ENCODE data around the gene LRRC8C. TPM values are rescaled to one million over a fixed set of nuclear protein-coding genes. Genes with fewer than 3 reads are reported as not detected.

Gene LRRC8C
- total and polyA plus RNA-seq, 2 experiments from 2014 or later = 0.89 to 3.9 TPM

DNA sequence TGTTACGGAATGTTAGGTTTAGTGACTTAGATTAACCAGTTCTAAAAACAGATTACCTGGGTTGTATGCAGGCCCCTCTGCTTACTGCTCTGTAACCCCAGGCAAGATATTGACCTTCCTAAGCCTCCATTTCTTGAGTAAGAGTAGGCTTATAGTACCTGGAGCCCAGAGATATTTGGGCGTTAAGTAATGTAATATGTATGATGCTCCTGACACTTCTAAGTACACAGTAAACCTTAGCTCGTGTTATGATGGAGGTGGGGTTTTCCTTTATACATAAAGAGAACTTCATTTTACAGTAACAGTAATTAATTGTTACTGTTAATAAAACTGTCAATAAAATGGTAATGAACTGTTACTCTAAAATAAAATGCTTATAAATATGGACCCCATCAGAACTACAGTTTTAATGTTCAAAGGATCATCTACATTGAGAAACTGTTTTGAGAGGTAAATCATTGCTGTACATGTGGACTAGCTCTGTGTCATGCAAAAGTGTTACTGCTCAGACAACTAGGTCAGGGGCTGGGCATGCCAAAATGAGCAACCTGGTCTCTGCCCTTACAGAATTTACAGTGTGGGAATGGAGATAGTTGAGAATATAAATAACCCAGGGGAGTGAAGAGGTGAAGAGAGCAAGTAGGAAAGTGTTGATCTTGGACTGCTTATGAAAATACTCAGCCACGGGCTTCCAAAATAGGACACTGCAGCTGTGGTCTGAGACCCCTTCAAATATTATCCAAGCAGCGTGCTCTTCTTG, 26.6 kb downstream of the LRRC8C start:
- TF ChIP-seq EZH2 (IDR thresholded peaks at IDR 0.05; ENCODE audit: low read depth, unreplicated experiment) (no peak), ZNF331 (CRISPR knock-in tag; IDR thresholded peaks at IDR 0.05; ENCODE audit: low read depth) (no peak), ZNF114 (CRISPR knock-in tag; IDR thresholded peaks at IDR 0.05) (no peak), EZH2phosphoT487 (IDR thresholded peaks at IDR 0.05; ENCODE audit: unreplicated experiment) (no peak), JUNB (IDR thresholded peaks at IDR 0.05; ENCODE audit: unreplicated experiment) (no peak), NANOG (IDR thresholded peaks at IDR 0.05; ENCODE audit: borderline replicate concordance) (no peak), POLR2AphosphoS5 (IDR thresholded peaks at IDR 0.05; ENCODE audit: low read depth) (no peak), CREB1 (CRISPR knock-in tag; IDR thresholded peaks at IDR 0.05; ENCODE audit: low read depth) (no peak), STAT1 (IDR thresholded peaks at IDR 0.05; ENCODE audit: unreplicated experiment) (no peak)
- TF ChIP-seq, protein P1, sequence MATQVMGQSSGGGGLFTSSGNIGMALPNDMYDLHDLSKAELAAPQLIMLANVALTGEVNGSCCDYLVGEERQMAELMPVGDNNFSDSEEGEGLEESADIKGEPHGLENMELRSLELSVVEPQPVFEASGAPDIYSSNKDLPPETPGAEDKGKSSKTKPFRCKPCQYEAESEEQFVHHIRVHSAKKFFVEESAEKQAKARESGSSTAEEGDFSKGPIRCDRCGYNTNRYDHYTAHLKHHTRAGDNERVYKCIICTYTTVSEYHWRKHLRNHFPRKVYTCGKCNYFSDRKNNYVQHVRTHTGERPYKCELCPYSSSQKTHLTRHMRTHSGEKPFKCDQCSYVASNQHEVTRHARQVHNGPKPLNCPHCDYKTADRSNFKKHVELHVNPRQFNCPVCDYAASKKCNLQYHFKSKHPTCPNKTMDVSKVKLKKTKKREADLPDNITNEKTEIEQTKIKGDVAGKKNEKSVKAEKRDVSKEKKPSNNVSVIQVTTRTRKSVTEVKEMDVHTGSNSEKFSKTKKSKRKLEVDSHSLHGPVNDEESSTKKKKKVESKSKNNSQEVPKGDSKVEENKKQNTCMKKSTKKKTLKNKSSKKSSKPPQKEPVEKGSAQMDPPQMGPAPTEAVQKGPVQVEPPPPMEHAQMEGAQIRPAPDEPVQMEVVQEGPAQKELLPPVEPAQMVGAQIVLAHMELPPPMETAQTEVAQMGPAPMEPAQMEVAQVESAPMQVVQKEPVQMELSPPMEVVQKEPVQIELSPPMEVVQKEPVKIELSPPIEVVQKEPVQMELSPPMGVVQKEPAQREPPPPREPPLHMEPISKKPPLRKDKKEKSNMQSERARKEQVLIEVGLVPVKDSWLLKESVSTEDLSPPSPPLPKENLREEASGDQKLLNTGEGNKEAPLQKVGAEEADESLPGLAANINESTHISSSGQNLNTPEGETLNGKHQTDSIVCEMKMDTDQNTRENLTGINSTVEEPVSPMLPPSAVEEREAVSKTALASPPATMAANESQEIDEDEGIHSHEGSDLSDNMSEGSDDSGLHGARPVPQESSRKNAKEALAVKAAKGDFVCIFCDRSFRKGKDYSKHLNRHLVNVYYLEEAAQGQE (IDR thresholded peaks at IDR 0.05; ENCODE audit: unreplicated experiment) = no peak
- TF ChIP-seq, protein P2, sequence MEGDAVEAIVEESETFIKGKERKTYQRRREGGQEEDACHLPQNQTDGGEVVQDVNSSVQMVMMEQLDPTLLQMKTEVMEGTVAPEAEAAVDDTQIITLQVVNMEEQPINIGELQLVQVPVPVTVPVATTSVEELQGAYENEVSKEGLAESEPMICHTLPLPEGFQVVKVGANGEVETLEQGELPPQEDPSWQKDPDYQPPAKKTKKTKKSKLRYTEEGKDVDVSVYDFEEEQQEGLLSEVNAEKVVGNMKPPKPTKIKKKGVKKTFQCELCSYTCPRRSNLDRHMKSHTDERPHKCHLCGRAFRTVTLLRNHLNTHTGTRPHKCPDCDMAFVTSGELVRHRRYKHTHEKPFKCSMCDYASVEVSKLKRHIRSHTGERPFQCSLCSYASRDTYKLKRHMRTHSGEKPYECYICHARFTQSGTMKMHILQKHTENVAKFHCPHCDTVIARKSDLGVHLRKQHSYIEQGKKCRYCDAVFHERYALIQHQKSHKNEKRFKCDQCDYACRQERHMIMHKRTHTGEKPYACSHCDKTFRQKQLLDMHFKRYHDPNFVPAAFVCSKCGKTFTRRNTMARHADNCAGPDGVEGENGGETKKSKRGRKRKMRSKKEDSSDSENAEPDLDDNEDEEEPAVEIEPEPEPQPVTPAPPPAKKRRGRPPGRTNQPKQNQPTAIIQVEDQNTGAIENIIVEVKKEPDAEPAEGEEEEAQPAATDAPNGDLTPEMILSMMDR (conservative IDR thresholded peaks at IDR 0.05; ENCODE audit: low read depth in 2 of 2) = no peak
- TF ChIP-seq, protein P3, sequence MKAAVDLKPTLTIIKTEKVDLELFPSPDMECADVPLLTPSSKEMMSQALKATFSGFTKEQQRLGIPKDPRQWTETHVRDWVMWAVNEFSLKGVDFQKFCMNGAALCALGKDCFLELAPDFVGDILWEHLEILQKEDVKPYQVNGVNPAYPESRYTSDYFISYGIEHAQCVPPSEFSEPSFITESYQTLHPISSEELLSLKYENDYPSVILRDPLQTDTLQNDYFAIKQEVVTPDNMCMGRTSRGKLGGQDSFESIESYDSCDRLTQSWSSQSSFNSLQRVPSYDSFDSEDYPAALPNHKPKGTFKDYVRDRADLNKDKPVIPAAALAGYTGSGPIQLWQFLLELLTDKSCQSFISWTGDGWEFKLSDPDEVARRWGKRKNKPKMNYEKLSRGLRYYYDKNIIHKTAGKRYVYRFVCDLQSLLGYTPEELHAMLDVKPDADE (IDR thresholded peaks at IDR 0.05) = no peak
- TF ChIP-seq, protein P4, sequence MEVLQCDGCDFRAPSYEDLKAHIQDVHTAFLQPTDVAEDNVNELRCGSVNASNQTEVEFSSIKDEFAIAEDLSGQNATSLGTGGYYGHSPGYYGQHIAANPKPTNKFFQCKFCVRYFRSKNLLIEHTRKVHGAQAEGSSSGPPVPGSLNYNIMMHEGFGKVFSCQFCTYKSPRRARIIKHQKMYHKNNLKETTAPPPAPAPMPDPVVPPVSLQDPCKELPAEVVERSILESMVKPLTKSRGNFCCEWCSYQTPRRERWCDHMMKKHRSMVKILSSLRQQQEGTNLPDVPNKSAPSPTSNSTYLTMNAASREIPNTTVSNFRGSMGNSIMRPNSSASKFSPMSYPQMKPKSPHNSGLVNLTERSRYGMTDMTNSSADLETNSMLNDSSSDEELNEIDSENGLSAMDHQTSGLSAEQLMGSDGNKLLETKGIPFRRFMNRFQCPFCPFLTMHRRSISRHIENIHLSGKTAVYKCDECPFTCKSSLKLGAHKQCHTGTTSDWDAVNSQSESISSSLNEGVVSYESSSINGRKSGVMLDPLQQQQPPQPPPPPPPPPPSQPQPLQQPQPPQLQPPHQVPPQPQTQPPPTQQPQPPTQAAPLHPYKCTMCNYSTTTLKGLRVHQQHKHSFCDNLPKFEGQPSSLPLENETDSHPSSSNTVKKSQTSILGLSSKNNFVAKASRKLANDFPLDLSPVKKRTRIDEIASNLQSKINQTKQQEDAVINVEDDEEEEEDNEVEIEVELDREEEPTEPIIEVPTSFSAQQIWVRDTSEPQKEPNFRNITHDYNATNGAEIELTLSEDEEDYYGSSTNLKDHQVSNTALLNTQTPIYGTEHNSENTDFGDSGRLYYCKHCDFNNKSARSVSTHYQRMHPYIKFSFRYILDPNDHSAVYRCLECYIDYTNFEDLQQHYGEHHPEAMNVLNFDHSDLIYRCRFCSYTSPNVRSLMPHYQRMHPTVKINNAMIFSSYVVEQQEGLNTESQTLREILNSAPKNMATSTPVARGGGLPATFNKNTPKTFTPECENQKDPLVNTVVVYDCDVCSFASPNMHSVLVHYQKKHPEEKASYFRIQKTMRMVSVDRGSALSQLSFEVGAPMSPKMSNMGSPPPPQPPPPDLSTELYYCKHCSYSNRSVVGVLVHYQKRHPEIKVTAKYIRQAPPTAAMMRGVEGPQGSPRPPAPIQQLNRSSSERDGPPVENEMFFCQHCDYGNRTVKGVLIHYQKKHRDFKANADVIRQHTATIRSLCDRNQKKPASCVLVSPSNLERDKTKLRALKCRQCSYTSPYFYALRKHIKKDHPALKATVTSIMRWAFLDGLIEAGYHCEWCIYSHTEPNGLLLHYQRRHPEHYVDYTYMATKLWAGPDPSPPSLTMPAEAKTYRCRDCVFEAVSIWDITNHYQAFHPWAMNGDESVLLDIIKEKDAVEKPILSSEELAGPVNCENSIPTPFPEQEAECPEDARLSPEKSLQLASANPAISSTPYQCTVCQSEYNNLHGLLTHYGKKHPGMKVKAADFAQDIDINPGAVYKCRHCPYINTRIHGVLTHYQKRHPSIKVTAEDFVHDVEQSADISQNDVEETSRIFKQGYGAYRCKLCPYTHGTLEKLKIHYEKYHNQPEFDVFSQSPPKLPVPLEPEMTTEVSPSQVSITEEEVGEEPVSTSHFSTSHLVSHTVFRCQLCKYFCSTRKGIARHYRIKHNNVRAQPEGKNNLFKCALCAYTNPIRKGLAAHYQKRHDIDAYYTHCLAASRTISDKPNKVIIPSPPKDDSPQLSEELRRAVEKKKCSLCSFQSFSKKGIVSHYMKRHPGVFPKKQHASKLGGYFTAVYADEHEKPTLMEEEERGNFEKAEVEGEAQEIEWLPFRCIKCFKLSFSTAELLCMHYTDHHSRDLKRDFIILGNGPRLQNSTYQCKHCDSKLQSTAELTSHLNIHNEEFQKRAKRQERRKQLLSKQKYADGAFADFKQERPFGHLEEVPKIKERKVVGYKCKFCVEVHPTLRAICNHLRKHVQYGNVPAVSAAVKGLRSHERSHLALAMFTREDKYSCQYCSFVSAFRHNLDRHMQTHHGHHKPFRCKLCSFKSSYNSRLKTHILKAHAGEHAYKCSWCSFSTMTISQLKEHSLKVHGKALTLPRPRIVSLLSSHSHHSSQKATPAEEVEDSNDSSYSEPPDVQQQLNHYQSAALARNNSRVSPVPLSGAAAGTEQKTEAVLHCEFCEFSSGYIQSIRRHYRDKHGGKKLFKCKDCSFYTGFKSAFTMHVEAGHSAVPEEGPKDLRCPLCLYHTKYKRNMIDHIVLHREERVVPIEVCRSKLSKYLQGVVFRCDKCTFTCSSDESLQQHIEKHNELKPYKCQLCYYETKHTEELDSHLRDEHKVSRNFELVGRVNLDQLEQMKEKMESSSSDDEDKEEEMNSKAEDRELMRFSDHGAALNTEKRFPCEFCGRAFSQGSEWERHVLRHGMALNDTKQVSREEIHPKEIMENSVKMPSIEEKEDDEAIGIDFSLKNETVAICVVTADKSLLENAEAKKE (CRISPR knock-in tag; IDR thresholded peaks at IDR 0.05) = no peak
- H3K4me1 Mint-ChIP-seq = no peaks in the 10 kb centered on the region
- Histone ChIP-seq H3K27me3 (ENCODE audit: insufficient read depth) (no peaks in the 10 kb centered on the region), H3K79me2 (replicated peaks; ENCODE audit: insufficient read depth) (no peaks in the 10 kb centered on the region), H3F3A (replicated peaks; ENCODE audit: low read depth) (no peaks in the 10 kb centered on the region), H3K36me3 (ENCODE audit: insufficient read depth) (no peaks in the 10 kb centered on the region), H4K20me1 (replicated peaks; ENCODE audit: insufficient read depth) (no peaks in the 10 kb centered on the region), H2AFZ (no peak overlapping the region), H3K4me2 (no peak overlapping the region), H3K4me1 (ENCODE audit: insufficient read depth) (no peaks in the 10 kb centered on the region), H3K9me2 (ENCODE audit: insufficient read depth) (no peaks in the 10 kb centered on the region), H3K27ac (ENCODE audit: low read depth) (no peak overlapping the region), H3K4me3 (no peak overlapping the region)
- H3K27ac Mint-ChIP-seq = no peak overlapping the region
- H3K4me3 Mint-ChIP-seq = no peak overlapping the region
- H3K36me3 Mint-ChIP-seq (ENCODE audit: low read depth) = peaks cover 3% of the 10 kb centered on the region; the same call in 1 of the 3 replicates
- H3K9me3 Mint-ChIP-seq = peaks cover 10% of the 10 kb centered on the region; the same call in 2 of the 3 replicates
- no peaks in the 10 kb centered on the region for H3K27me3 Mint-ChIP-seq (ENCODE audit: insufficient read depth, low read depth, poor library complexity)
- ATAC-seq (no peak), DNase-seq (ENCODE audit: low spot score) (no peak)

All from GM23338 (cell line).